Activated T-cell treated with anti-CD3 and anti-CD28 coated beads, Interleukin-2, amount 50 U/mL, for 4 hours (primary cell): ENCODE measurements around the gene TNS2. TPM values are rescaled to one million over a fixed set of nuclear protein-coding genes. Genes with fewer than 3 reads are reported as not detected.

Experiments used
- ATAC-seq, 2 donors: fragments of 200-7000 bp; cut with Tn5 transposase; one replicate each; pipeline ENCODE4 v1.10.0; 2021
- DNase-seq: peaks from one replicate; pipeline ENCODE4 v3.0.0-alpha.2; 2020
- H3K27me3 Mint-ChIP-seq: one replicate; pipeline ENCODE4 v1.8.0; 2021; ENCODE audit warnings: low read depth, mixed read lengths
- H3K36me3 Mint-ChIP-seq: one replicate; pipeline ENCODE4 v1.8.0; 2022; ENCODE audit warnings: mixed read lengths; ENCODE audit not compliant: insufficient read depth
- H3K4me1 Mint-ChIP-seq: one replicate; pipeline ENCODE4 v1.8.0; 2021; ENCODE audit warnings: low read depth, mixed read lengths
- H3K4me3 Mint-ChIP-seq: one replicate; pipeline ENCODE4 v1.8.0; 2021; ENCODE audit warnings: mild to moderate bottlenecking, moderate library complexity, mixed read lengths
- H3K9me3 Mint-ChIP-seq: one replicate; pipeline ENCODE4 v1.8.0; 2021; ENCODE audit warnings: mixed read lengths
- total RNA-seq, 3 donors: library from RNA; stranded (reverse); gene quantifications; one replicate each; pipeline ENCODE4 v1.2.1, GENCODE V29; 2021

Gene TNS2
- total RNA-seq, 3 donors from 2014 or later, result 0.87 to 2.5 (median 2.1) TPM

DNA sequence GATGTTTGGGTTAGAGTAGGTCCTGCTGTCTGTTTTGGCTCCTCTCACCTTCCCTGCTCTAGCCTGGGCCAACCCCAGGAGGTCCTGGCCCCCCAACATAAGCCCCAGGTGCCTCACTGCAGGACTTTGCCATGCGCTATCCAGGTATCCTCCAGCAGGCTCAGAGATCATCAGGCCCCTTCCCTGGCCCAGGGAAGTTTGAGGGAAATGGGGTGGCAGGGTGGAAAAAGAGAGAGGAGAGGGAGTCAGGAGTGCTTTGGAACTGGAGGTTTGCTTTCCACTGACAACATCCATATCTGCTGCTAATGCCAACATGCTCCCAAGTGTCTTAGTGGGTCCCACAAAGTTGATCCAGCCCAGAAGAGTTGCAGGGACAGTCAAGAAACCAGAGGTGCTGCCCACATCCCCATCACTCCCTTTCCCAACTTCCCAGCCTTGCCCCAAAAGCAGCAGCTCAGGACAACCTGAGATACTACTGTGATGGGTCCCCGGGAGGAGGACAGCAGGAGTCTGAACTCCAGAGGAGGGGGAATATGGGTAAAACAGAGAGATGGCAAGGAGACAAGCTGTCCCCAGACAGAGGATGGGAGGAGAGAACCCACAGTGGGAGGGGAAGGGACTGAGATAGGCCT lies 677 bp downstream of the TNS2 start:
- no peaks in the 10 kb centered on the region for H3K9me3 Mint-ChIP-seq
- no peak overlapping the region for H3K4me3 Mint-ChIP-seq
- H3K36me3 Mint-ChIP-seq, result no peaks in the 10 kb centered on the region
- no peaks in the 10 kb centered on the region for H3K27me3 Mint-ChIP-seq
- DNase-seq (no peak), ATAC-seq (no peak)
- H3K4me1 Mint-ChIP-seq, result peaks cover 26% of the 10 kb centered on the region

DNA sequence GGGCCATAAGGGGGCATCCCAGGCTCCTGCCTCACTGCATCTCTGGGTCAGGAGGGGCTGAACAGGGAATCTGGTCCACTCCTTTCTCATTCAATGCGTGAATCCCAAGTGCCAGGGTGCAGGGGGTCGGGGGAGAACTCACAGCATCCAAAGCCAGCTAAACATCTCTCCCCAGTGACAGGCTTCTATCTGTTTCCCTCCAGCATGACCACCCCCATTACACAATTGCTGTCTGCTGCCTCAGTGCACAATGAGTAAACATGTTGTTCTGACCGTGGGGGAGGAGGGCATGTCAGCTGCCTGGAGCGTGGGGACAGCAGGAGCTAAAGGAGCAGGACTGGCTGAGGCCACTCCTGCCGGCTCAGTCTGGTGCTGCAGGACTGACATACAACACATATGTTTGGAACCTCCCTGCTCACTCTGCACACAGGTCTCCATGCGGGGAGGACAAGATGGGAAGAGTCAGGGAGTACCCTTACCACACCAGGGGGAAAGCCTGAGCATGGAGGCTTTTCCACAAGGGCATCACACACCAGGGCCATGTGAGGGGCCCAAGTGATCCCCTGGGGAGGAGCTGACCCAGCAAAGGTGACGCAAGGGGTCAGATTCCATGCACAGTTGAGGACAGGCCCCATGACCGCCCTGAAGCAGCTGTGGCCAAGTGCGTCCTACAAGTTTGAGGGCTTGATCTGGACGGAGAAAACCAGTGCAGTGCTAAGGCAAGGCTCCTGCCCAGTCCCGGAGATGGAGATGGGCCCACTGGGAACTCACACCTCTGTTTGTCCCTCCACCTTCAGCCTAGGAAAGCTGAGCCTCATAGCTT lies 1.4 kb downstream of the TNS2 start:
- Mint-ChIP-seq H3K36me3 (no peaks in the 10 kb centered on the region), H3K4me3 (no peak overlapping the region), H3K9me3 (no peaks in the 10 kb centered on the region), H3K27me3 (no peaks in the 10 kb centered on the region), H3K4me1 (peaks cover 19% of the 10 kb centered on the region)
- no peak for ATAC-seq
- peak; percentile 4 for DNase-seq

DNA sequence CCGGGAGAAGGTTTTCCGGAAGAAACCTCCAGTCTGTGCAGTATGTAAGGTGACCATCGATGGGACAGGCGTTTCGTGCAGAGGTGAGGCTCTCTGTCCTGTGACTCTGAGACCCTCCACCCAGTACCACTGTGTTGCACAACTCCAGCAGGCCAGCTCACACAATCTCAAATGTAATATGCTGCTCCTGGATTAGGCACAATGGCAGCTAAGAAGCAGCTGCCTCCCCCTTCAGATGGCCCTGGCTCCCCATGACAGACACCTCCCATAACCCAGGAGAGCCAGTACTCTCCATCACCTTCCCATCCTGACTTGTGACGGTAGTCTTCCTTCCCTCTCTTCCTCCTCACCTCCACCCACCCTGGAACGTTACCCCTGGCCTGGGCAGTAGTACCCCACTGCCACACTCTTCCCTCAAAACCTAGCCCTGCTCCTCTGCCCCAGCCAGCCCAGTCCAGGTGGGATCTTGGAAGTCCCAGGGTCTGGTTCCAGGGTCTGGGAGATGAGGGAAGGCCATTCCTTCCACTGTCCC lies 2.1 kb downstream of the TNS2 start:
- no peaks in the 10 kb centered on the region for H3K36me3 Mint-ChIP-seq
- H3K4me3 Mint-ChIP-seq, result peak overlapping the region; percentile 19
- no peaks in the 10 kb centered on the region for H3K9me3 Mint-ChIP-seq
- ATAC-seq, result no peak
- H3K27me3 Mint-ChIP-seq, result no peaks in the 10 kb centered on the region
- DNase-seq, result no peak
- H3K4me1 Mint-ChIP-seq, result peaks cover 15% of the 10 kb centered on the region

DNA sequence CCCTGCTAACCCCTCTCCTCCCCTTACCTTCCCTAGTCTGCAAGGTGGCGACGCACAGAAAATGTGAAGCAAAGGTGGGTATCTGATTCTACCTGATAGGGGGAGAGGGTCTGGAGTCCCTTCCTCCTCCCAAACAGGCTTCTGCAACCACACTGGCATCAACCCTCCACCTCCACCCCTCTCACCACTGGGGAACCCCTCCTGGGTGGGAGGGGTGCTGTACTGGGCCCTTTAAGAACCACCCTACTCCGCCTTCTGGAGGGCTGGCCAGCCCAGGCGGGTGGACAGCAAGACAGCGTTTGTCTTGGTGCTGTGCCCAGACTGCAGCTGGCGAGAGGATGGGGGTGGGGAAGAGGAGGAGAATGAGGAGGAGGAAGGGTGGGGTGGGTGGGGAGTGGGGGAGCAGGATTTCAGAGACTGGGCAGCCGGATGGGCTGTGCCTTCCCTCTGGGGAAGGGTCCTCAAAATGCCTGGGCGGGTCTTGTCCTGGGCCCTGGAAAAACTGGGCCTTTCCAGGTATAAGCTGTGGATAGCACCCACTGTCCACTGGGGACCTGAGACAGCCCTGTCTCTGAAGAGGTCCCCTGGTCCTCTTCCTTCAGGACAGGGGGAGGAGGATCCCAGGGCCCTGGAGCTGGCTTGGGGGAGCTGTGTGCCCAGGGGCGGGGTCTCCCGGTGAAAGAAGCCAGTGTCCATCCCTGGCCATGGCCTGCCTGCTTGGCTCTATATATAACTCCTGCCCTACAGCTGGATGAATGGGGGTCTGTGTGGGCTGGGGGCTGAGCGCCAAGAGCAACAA lies 2.8 kb downstream of the TNS2 start:
- Mint-ChIP-seq H3K4me1 (peaks cover 15% of the 10 kb centered on the region), H3K9me3 (no peaks in the 10 kb centered on the region), H3K27me3 (no peaks in the 10 kb centered on the region), H3K4me3 (peak overlapping the region; percentile 19), H3K36me3 (no peaks in the 10 kb centered on the region)
- ATAC-seq (no peak), DNase-seq (no peak)

DNA sequence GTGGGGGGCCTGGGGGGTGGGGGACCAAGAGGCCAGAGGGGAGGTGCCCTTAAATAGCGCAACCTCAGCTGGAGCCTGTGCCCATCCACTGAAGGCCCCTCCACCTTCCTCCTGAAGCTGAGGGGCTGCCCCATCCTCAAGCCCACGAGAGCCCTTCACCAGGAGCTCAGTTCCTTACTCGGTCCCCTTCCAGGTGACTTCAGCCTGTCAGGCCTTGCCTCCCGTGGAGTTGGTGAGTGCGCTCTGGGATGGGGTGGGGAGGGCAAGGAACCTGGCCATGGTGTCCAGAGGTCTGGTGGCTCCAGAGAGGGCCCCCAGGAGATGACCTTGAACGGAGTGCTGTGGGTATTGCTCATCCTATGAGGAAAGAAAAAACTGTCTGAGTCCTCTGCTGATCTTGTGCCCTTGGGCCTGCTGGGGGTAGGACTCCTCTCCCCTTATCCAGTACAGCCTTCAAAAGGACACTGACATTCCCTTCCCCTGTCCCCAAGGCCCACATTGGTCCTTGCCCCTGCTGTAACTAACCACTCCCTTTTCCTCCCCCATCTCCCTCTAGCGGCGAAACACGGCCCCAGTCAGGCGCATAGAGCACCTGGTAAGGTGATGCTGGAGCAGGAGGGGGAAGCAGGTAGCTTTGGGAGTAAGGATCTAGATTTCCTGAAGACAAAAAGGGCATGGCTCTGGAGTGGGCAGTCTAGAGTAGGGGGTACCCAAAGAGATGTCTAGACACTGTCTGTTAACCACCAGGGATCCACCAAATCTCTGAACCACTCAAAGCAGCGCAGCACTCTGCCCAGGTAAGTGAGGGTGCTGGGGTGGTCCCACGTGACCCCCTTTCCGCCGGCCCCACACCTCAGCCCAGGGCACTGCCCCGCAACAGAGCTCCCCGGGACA lies 3.6 kb downstream of the TNS2 start:
- Mint-ChIP-seq H3K36me3 (no peaks in the 10 kb centered on the region), H3K27me3 (no peaks in the 10 kb centered on the region), H3K4me1 (peaks cover 15% of the 10 kb centered on the region), H3K9me3 (no peaks in the 10 kb centered on the region), H3K4me3 (peak overlapping the region; percentile 87)
- ATAC-seq, result peak; percentile 35 to 37
- peak; percentile 56 for DNase-seq

DNA sequence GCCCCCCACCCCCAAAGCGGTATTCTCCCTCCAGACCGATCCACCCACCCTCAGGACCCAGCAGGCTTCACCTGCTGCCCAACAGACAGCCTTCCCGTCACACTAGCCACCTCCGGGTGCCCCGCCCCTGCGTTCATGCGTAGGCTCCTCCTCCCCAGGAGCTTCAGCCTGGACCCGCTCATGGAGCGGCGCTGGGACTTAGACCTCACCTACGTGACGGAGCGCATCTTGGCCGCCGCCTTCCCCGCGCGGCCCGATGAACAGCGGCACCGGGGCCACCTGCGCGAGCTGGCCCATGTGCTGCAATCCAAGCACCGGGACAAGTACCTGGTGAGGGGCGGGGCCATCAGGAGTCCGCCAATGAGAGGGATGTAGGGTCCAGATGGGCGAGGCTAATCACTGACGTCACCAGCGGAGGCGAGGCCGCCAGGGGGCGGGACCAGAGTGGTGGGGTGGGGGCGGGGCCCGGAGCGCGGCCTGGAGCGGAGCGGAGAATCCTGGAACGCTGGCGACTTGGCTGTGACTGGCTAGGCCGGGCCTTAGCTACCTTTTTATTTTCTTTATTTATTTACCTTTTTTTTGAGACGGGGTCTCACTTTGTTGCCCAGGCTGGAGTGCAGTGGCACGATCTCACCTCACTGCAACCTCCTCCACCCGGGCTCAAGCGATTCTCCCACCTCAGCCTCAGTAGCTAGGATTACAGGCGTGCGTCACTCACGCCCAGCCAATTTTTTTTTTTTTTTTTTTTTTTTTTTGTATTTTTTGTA lies 4.4 kb downstream of the TNS2 start:
- DNase-seq, result peak; percentile 92
- ATAC-seq, result peak; percentile 92 to 93
- no peaks in the 10 kb centered on the region for H3K27me3 Mint-ChIP-seq
- H3K36me3 Mint-ChIP-seq, result no peaks in the 10 kb centered on the region
- peaks cover 11% of the 10 kb centered on the region for H3K4me1 Mint-ChIP-seq
- H3K4me3 Mint-ChIP-seq, result peak overlapping the region; percentile 87
- H3K9me3 Mint-ChIP-seq, result no peaks in the 10 kb centered on the region

DNA sequence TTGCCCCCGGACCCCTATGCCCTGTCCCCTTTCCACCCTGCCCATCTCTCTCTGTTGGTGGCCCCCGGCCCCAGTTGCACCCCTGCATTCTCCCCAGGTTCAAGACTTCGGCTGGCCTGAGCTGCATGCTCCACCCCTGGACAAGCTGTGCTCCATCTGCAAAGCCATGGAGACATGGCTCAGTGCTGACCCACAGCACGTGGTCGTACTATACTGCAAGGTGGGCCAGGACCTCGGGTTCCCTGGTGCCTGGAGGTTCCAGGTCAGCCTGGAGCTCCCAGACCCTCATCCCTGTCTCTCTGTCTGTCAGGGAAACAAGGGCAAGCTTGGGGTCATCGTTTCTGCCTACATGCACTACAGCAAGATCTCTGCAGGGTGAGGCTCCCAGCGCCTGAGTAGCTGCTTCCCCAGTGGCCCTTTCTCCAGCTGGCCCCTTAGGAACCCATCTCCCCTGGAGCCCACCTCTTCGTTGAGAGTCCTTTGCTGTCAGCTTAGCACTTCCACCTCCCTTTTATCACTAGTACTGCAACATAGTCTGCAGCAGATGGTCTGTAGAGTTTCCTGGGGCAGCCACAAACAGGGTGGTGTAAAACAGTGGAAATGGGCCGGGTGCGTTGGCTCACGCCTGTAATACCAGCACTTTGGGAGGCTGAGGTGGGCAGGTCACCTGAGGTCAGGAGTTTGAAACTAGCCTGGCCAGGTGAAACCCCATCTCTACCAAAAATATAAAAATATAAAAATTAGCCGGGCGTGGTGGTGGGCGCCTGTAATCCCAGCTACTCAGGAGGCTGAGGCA lies 5.8 kb downstream of the TNS2 start:
- H3K4me3 Mint-ChIP-seq, result peak overlapping the region; percentile 59

DNA sequence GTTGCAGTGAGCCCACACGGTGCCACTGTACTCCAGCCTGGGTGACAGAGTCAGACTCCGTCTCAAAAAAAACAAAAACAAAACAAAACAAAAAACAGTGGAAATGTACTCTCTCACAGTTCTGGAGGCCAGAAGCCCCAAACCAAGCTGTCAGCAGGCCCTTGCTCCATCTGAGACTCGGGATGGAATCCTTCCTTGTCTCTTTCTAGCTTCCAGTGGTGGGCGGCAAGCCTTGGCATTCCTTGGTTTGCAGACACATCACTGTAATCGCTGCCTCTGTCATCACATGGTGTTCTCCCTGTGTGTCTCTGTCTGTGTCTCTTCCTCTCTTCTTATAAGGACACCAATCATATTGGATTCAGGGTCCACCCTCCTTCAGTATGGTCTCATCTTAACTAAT lies 6.4 kb downstream of the TNS2 start:
- no peak for DNase-seq
- ATAC-seq, result no peak
- Mint-ChIP-seq H3K27me3 (no peaks in the 10 kb centered on the region), H3K36me3 (no peaks in the 10 kb centered on the region), H3K4me1 (peaks cover 10% of the 10 kb centered on the region), H3K4me3 (no peak overlapping the region), H3K9me3 (no peaks in the 10 kb centered on the region)

More for the DNA sequence above, 5.8 kb downstream of the TNS2 start:
- Mint-ChIP-seq H3K36me3 (no peaks in the 10 kb centered on the region), H3K27me3 (no peaks in the 10 kb centered on the region), H3K4me1 (peaks cover 10% of the 10 kb centered on the region), H3K9me3 (no peaks in the 10 kb centered on the region)
- no peak for ATAC-seq
- no peak for DNase-seq

DNA sequence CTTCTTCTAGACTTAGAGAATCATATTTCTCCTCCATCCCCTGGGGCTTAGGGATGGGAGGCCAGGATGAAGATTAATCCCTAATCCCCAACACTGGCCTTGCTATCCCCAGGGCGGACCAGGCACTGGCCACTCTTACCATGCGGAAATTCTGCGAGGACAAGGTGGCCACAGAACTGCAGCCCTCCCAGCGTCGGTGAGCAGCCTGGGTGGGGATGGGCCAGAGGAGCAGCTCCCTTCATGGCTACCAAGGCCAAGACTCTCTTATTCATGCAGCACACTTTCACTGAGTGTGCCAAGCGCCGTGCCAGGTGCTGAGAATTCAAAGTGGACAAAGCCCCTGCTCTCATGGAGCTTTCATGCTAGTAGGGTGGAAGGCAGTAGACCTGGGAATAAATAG lies 7.0 kb downstream of the TNS2 start:
- no peak overlapping the region for H3K4me3 Mint-ChIP-seq
- peaks cover 10% of the 10 kb centered on the region for H3K4me1 Mint-ChIP-seq
- no peaks in the 10 kb centered on the region for H3K9me3 Mint-ChIP-seq
- H3K27me3 Mint-ChIP-seq, result no peaks in the 10 kb centered on the region
- no peaks in the 10 kb centered on the region for H3K36me3 Mint-ChIP-seq
- no peak for DNase-seq
- ATAC-seq, result no peak

DNA sequence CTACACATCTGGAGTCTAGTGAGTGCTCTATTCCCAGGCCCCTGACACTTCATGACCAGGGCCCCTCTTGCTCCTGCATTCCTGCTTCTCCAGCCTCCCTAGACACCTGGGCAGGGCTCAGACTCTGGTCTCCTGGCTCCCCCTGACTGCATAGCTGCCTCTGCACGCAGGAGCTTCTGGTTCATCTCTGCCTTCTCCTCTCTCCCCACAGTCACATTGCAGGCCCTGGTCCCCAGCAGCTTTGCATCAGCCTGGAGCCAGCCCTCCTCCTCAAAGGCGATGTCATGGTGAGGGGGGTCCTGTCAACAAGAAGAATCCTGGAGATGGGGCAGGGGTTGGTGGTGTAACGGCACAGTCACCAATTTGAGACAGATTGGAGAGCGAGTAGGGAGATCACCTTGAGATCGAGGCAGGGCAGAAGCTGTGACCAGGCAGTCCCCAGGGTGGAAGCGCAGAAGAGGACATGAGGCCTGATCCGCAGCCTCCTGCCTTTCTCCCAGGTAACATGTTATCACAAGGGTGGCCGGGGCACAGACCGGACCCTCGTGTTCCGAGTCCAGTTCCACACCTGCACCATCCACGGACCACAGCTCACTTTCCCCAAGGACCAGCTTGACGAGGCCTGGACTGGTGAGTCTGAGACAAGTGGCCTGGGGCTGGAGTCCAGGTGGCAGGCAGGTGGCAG lies 8.1 kb downstream of the TNS2 start:
- no peaks in the 10 kb centered on the region for H3K27me3 Mint-ChIP-seq
- ATAC-seq, result no peak
- H3K4me1 Mint-ChIP-seq, result peaks cover 10% of the 10 kb centered on the region
- no peaks in the 10 kb centered on the region for H3K36me3 Mint-ChIP-seq
- no peaks in the 10 kb centered on the region for H3K9me3 Mint-ChIP-seq
- DNase-seq, result no peak
- H3K4me3 Mint-ChIP-seq, result no peak overlapping the region

DNA sequence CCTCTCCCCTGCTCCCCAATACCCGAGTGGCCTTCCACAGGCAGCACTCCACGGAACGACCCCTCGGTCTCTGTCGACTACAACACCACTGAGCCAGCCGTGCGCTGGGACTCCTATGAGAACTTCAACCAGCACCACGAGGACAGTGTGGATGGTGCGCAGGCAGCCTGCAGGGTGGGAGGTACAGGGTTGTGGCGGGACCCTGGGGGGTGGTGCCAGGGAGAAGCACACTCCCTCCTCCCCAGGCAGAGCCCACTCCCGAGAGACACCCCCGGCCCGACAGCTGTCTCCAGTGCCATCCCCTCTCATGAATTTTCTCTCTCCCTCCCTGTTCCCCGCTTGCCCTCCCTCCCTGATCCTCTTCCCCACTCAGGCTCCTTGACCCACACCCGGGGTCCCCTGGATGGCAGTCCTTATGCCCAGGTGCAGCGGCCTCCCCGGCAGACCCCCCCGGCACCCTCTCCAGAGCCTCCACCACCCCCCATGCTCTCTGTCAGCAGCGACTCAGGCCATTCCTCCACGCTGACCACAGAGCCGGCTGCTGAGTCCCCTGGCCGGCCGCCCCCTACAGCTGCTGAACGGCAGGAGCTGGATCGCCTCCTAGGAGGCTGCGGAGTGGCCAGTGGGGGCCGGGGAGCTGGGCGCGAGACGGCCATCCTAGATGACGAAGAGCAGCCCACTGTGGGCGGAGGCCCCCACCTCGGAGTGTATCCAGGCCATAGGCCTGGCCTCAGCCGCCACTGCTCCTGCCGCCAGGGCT lies 9.0 kb downstream of the TNS2 start:
- ATAC-seq (no peak), DNase-seq (no peak)
- Mint-ChIP-seq H3K4me1 (peaks cover 5% of the 10 kb centered on the region), H3K36me3 (no peaks in the 10 kb centered on the region), H3K9me3 (no peaks in the 10 kb centered on the region), H3K4me3 (no peak overlapping the region), H3K27me3 (no peaks in the 10 kb centered on the region)
